Retinal pigment epithelial cell (primary cell): ENCODE data around the gene MYO9A.

Source experiments
- DNase-seq: peaks from one replicate; pipeline ENCODE4 v3.0.0-alpha.2; 2010; ENCODE audit warnings: low read depth
- H3K4me3 ChIP-seq: 2 replicates; pipeline ENCODE4 v1.5.1; 2011; ENCODE audit warnings: mild to moderate bottlenecking, low read length, control low read depth, moderate library complexity
- TF ChIP-seq, protein P1 (sequence below): conservative IDR thresholded peaks from 2 replicates; pipeline ENCODE4 v1.5.1; 2011; ENCODE audit warnings: low read depth, low read length, control low read depth, inconsistent platforms

Gene MYO9A

DNA sequence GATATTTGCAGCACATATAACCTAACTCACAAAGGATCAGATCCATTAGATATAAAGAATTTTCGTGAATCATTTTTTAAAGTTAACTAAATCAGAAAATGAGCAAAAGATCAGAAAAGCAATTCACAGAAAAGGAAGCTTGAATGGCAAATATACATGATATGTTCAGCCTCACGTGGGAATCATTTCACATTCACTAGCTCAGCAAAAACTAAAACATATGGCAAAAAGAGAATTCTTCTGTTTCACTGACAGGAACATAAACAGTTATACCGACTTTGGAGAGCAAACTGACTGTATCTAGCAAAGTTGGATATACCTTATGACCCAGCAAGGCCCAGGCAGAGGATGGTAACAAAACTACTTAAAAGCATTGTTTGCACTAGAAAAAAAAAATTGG lies 341.6 kb downstream of the MYO9A start:
- no peak overlapping the region for H3K4me3 ChIP-seq
- TF ChIP-seq, protein P1, sequence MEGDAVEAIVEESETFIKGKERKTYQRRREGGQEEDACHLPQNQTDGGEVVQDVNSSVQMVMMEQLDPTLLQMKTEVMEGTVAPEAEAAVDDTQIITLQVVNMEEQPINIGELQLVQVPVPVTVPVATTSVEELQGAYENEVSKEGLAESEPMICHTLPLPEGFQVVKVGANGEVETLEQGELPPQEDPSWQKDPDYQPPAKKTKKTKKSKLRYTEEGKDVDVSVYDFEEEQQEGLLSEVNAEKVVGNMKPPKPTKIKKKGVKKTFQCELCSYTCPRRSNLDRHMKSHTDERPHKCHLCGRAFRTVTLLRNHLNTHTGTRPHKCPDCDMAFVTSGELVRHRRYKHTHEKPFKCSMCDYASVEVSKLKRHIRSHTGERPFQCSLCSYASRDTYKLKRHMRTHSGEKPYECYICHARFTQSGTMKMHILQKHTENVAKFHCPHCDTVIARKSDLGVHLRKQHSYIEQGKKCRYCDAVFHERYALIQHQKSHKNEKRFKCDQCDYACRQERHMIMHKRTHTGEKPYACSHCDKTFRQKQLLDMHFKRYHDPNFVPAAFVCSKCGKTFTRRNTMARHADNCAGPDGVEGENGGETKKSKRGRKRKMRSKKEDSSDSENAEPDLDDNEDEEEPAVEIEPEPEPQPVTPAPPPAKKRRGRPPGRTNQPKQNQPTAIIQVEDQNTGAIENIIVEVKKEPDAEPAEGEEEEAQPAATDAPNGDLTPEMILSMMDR = no peak
- DNase-seq = no peak

DNA sequence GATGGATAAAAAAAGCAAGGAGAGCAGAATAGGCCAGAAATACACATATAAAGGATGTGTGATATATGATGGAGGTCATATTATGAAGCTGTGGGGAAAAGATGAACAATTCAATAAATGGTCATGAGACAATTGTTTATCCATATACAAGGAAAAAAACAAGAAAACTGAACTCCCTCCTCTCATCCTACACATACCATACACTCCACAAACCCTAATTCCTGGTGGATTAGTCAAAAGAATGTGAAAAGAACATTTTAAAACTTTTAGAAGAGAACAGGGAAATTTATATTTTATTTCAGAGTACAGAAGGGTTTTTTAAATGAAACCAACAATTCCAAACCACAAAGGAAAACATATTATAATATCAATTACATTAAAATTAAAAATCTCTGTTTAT lies 342.1 kb downstream of the MYO9A start:
- DNase-seq = no peak
- no peak overlapping the region for H3K4me3 ChIP-seq
- TF ChIP-seq, protein P1 = no peak

- TF ChIP-seq, protein P1 = no peak
- no peak overlapping the region for H3K4me3 ChIP-seq
- no peak for DNase-seq
Measured at GRCh38 chr15:71773206-71773859, 344.6 kb downstream of the MYO9A start.
